Measurements from ENCODE around the gene ZNRF1.
"Not testable (repeated sequence)": the region's sequence is repeated elsewhere in the genome, so short reads cannot be mapped to it uniquely, and the experiment has no call there.

ZNRF1 gene

GRCh38 chr16:75116911-75117245, 118.1 kb downstream of the ZNRF1 start:
- no peak for DNase-seq

- no peak for DNase-seq
Observed at GRCh38 chr16:75118943-75119539, 120.2 kb downstream of the ZNRF1 start.

- DNase-seq, result no peak
Observed at GRCh38 chr16:75120253-75120652, 121.4 kb downstream of the ZNRF1 start.

GRCh38 chr16:75121949-75122568, 123.2 kb downstream of the ZNRF1 start:
- DNase-seq, result no peak

GRCh38 chr16:75122609-75123008, 123.8 kb downstream of the ZNRF1 start:
- no peak for DNase-seq

GRCh38 chr16:75127713-75128415, 129.0 kb downstream of the ZNRF1 start:
- DNase-seq, result no peak

- not testable (repeated sequence) for DNase-seq
Observed at GRCh38 chr16:75129421-75130149, 130.8 kb downstream of the ZNRF1 start.

GRCh38 chr16:75130150-75130771, 131.4 kb downstream of the ZNRF1 start:
- no peak for DNase-seq

- no peak for DNase-seq
Observed at GRCh38 chr16:75131081-75131480, 132.3 kb downstream of the ZNRF1 start.

- DNase-seq, result no peak
Observed at GRCh38 chr16:75138233-75138632, 139.4 kb downstream of the ZNRF1 start.

GRCh38 chr16:75138636-75139035, 139.8 kb downstream of the ZNRF1 start:
- no peak for DNase-seq

GRCh38 chr16:75139498-75139897, 140.7 kb downstream of the ZNRF1 start:
- DNase-seq, result no peak

GRCh38 chr16:75143941-75144340, 145.1 kb downstream of the ZNRF1 start:
- no peak for DNase-seq

- DNase-seq, result no peak
Observed at GRCh38 chr16:75147968-75148310, 149.1 kb downstream of the ZNRF1 start.

GRCh38 chr16:75148311-75149195, 149.7 kb downstream of the ZNRF1 start, which contains the start of gene ZFP1:
Gene ZFP1 (plus strand): TSS chr16:75148524. CDS start chr16:75152952, 4,428 bp downstream.
- peak; percentile 95 for DNase-seq

GRCh38 chr16:75151798-75152197, 153.0 kb downstream of the ZNRF1 start:
- no peak for DNase-seq

- no peak for DNase-seq
Observed at GRCh38 chr16:75152635-75153034, 153.8 kb downstream of the ZNRF1 start.

- DNase-seq, result no peak
Observed at GRCh38 chr16:75160386-75160785, 161.6 kb downstream of the ZNRF1 start.
